Measurements from ENCODE around the gene OR10A5.
"Not testable (repeated sequence)": the region's sequence is repeated elsewhere in the genome, so short reads cannot be mapped to it uniquely, and the experiment has no call there.

Gene OR10A5

GRCh38 chr11:6844356-6844755 is 1.1 kb upstream of the OR10A5 start:
- Histone ChIP-seq H3K9me3 (ENCODE audit: control insufficient read depth, insufficient read depth, low read length) (peaks cover 3% of the 10 kb centered on the region; the same call in 1 of the 2 replicates), H3K4me1 (ENCODE audit: insufficient read depth, low read length) (peaks cover 13% of the 10 kb centered on the region; the same call in 1 of the 2 replicates), H3K9ac (ENCODE audit: low read depth, low read length) (no peak overlapping the region), H3K36me3 (ENCODE audit: insufficient read depth, low read length) (no peaks in the 10 kb centered on the region)

GRCh38 chr11:6850526-6850925 is 5.0 kb downstream of the OR10A5 start:
- Histone ChIP-seq H3K9ac (ENCODE audit: low read depth, low read length) (no peak overlapping the region), H3K36me3 (ENCODE audit: insufficient read depth, low read length) (no peaks in the 10 kb centered on the region), H3K4me1 (ENCODE audit: insufficient read depth, low read length) (peaks cover 4% of the 10 kb centered on the region; the same call in 1 of the 2 replicates), H3K9me3 (ENCODE audit: control insufficient read depth, insufficient read depth, low read length) (peaks cover 2% of the 10 kb centered on the region)

GRCh38 chr11:6854801-6855200 is 9.3 kb downstream of the OR10A5 start:
- not testable (repeated sequence) for H3K4me1 ChIP-seq (ENCODE audit: insufficient read depth, low read length); H3K9me3 ChIP-seq (ENCODE audit: control insufficient read depth, insufficient read depth, low read length); H3K36me3 ChIP-seq (ENCODE audit: insufficient read depth, low read length); H3K9ac ChIP-seq (ENCODE audit: low read depth, low read length)

- Histone ChIP-seq H3K36me3 (ENCODE audit: insufficient read depth, low read length) (no peaks in the 10 kb centered on the region), H3K9me3 (ENCODE audit: control insufficient read depth, insufficient read depth, low read length) (no peaks in the 10 kb centered on the region; the same call in 1 of the 2 replicates), H3K9ac (ENCODE audit: low read depth, low read length) (no peak overlapping the region), H3K4me1 (ENCODE audit: insufficient read depth, low read length) (no peaks in the 10 kb centered on the region)
Measured at GRCh38 chr11:6855971-6856541, 10.6 kb downstream of the OR10A5 start.

GRCh38 chr11:6856871-6857270 is 11.4 kb downstream of the OR10A5 start:
- Histone ChIP-seq H3K36me3 (ENCODE audit: insufficient read depth, low read length) (no peaks in the 10 kb centered on the region), H3K9ac (ENCODE audit: low read depth, low read length) (no peak overlapping the region), H3K4me1 (ENCODE audit: insufficient read depth, low read length) (no peaks in the 10 kb centered on the region), H3K9me3 (ENCODE audit: control insufficient read depth, insufficient read depth, low read length) (no peaks in the 10 kb centered on the region; the same call in 1 of the 2 replicates)

- Histone ChIP-seq H3K36me3 (ENCODE audit: insufficient read depth, low read length) (no peaks in the 10 kb centered on the region), H3K9ac (ENCODE audit: low read depth, low read length) (no peak within 1 kb of the TSS), H3K4me1 (ENCODE audit: insufficient read depth, low read length) (no peaks in the 10 kb centered on the region), H3K9me3 (ENCODE audit: control insufficient read depth, insufficient read depth, low read length) (no peaks in the 10 kb centered on the region)
Measured at GRCh38 chr11:6862961-6863360, 17.5 kb downstream of the OR10A5 start, which contains the start of gene OR10A2. Gene OR10A2, plus strand, starts transcription at chr11:6863057. Its CDS starts 6,698 bp downstream, at chr11:6869755.

GRCh38 chr11:6864438-6864837 is 19.0 kb downstream of the OR10A5 start:
- Histone ChIP-seq H3K4me1 (ENCODE audit: insufficient read depth, low read length) (no peaks in the 10 kb centered on the region), H3K36me3 (ENCODE audit: insufficient read depth, low read length) (no peaks in the 10 kb centered on the region), H3K9me3 (ENCODE audit: control insufficient read depth, insufficient read depth, low read length) (no peaks in the 10 kb centered on the region), H3K9ac (ENCODE audit: low read depth, low read length) (no peak overlapping the region)

GRCh38 chr11:6871278-6871677 is 25.8 kb downstream of the OR10A5 start:
- Histone ChIP-seq H3K9ac (ENCODE audit: low read depth, low read length) (no peak overlapping the region), H3K9me3 (ENCODE audit: control insufficient read depth, insufficient read depth, low read length) (no peaks in the 10 kb centered on the region)

GRCh38 chr11:6875761-6876160 is 30.3 kb downstream of the OR10A5 start:
- Histone ChIP-seq H3K4me1 (ENCODE audit: insufficient read depth, low read length) (no peaks in the 10 kb centered on the region), H3K36me3 (ENCODE audit: insufficient read depth, low read length) (no peaks in the 10 kb centered on the region), H3K9ac (ENCODE audit: low read depth, low read length) (no peak overlapping the region), H3K9me3 (ENCODE audit: control insufficient read depth, insufficient read depth, low read length) (no peaks in the 10 kb centered on the region)

More at GRCh38 chr11:6871278-6871677, 25.8 kb downstream of the OR10A5 start:
- no peaks in the 10 kb centered on the region for H3K36me3 ChIP-seq (ENCODE audit: insufficient read depth, low read length)
- no peaks in the 10 kb centered on the region for H3K4me1 ChIP-seq (ENCODE audit: insufficient read depth, low read length)

- Histone ChIP-seq H3K9ac (ENCODE audit: low read depth, low read length) (no peak within 1 kb of the TSS), H3K9me3 (ENCODE audit: control insufficient read depth, insufficient read depth, low read length) (no peaks in the 10 kb centered on the region), H3K36me3 (ENCODE audit: insufficient read depth, low read length) (no peaks in the 10 kb centered on the region)
Measured at GRCh38 chr11:6876325-6876724, 30.8 kb downstream of the OR10A5 start, which contains the start of gene OR10A4. Gene OR10A4, plus strand, starts transcription at chr11:6876625. Its CDS starts 23 bp downstream, at chr11:6876648.

GRCh38 chr11:6876914-6877313 is 31.4 kb downstream of the OR10A5 start:
- H3K9ac ChIP-seq (ENCODE audit: low read depth, low read length), result no peak overlapping the region
- H3K4me1 ChIP-seq (ENCODE audit: insufficient read depth, low read length), result no peaks in the 10 kb centered on the region
- H3K9me3 ChIP-seq (ENCODE audit: control insufficient read depth, insufficient read depth, low read length), result no peaks in the 10 kb centered on the region
- H3K36me3 ChIP-seq (ENCODE audit: insufficient read depth, low read length), result no peaks in the 10 kb centered on the region

More at GRCh38 chr11:6876325-6876724, 30.8 kb downstream of the OR10A5 start, which contains the start of gene OR10A4:
- H3K4me1 ChIP-seq (ENCODE audit: insufficient read depth, low read length), result no peaks in the 10 kb centered on the region

- no peaks in the 10 kb centered on the region for H3K36me3 ChIP-seq (ENCODE audit: insufficient read depth, low read length)
- H3K4me1 ChIP-seq (ENCODE audit: insufficient read depth, low read length), result peaks cover 7% of the 10 kb centered on the region; the same call in 1 of the 2 replicates
- H3K9ac ChIP-seq (ENCODE audit: low read depth, low read length), result no peak overlapping the region
- no peaks in the 10 kb centered on the region for H3K9me3 ChIP-seq (ENCODE audit: control insufficient read depth, insufficient read depth, low read length)
Measured at GRCh38 chr11:6882751-6883150, 37.3 kb downstream of the OR10A5 start.

- not testable (repeated sequence) for H3K9ac ChIP-seq (ENCODE audit: low read depth, low read length); H3K9me3 ChIP-seq (ENCODE audit: control insufficient read depth, insufficient read depth, low read length); H3K36me3 ChIP-seq (ENCODE audit: insufficient read depth, low read length); H3K4me1 ChIP-seq (ENCODE audit: insufficient read depth, low read length)
Measured at GRCh38 chr11:6887711-6888110, 42.2 kb downstream of the OR10A5 start.

- H3K36me3 ChIP-seq (ENCODE audit: insufficient read depth, low read length), result no peaks in the 10 kb centered on the region
- H3K9me3 ChIP-seq (ENCODE audit: control insufficient read depth, insufficient read depth, low read length), result no peaks in the 10 kb centered on the region
- H3K4me1 ChIP-seq (ENCODE audit: insufficient read depth, low read length), result peaks cover 3% of the 10 kb centered on the region; the same call in 1 of the 2 replicates
- H3K9ac ChIP-seq (ENCODE audit: low read depth, low read length), result no peak overlapping the region
Measured at GRCh38 chr11:6888830-6889229, 43.3 kb downstream of the OR10A5 start.

- Histone ChIP-seq H3K9me3 (ENCODE audit: control insufficient read depth, insufficient read depth, low read length) (no peaks in the 10 kb centered on the region), H3K9ac (ENCODE audit: low read depth, low read length) (no peak overlapping the region), H3K4me1 (ENCODE audit: insufficient read depth, low read length) (no peaks in the 10 kb centered on the region), H3K36me3 (ENCODE audit: insufficient read depth, low read length) (no peaks in the 10 kb centered on the region)
Measured at GRCh38 chr11:6889835-6890234, 44.4 kb downstream of the OR10A5 start.

Data from ES-I3 (cell line).